CD4-positive, alpha-beta T cell treated with Interleukin-17A for 1 hour (primary cell): Measurements from ENCODE around the gene PUS1.

Experiments
- DNase-seq: peaks from one replicate; pipeline ENCODE4 v3.0.0-alpha.2; 2020

Gene PUS1

DNA sequence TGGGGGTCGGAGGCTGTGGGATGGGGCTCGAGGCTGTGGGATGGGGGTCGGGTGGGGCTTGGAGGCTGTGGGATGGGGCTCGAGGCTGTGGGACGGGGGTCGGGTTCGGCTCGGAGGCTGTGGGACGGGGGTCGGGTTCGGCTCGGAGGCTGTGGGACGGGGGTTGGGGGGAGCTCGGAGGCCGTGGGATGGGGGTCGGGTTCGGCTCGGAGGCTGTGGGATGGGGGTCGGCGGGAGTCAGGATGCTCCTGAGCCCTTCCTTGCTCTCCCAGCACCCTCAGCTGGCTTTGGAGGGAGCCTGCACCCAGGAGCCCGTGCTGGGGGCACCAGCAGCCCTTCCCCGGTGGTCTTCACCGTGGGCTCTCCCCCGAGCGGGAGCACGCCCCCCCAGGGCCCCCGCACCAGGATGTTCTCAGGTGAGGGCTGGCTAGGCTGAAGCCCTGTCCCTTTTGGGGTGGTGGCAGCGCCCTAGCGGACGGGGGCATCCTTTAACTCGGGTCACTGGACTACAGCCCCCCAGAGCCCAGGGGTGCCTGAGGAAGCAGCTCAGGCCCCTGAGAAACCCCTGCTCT is 11.9 kb upstream of the PUS1 start:
- no peak for DNase-seq

DNA sequence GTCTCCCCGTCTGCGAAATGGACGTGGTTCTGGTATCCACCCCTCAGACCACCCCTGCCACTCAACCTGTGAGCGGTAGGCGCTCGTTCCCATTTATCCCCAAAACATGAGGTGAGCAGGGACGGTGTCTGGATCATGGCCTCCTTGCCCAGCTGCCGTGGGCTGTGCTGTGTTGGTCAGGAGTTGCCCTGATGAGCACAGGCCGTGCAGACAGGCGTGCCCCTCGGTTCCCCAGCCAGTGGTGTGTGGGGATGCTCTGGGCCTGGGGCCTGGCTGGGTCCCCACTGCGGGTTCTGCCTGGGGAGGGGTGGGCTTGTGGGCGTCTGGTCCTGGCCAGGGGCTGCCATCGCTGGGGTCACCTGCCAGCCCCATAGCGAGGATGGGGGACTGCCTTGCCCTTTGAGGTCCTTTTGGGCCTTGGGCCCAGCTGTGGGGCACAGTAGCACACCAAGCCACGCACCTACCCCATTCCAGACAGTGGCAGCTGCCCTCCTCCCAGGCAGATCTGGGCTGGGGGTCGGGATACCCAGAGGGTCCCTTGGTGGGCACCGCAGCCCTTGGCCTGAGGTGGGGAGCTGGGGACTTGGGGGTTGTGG is 11.3 kb upstream of the PUS1 start:
- no peak for DNase-seq

- no peak for DNase-seq
These were observed 10.6 kb upstream of the PUS1 start for GRCh38 chr12:131918311-131919050.

GRCh38 chr12:131919051-131919347 is 10.1 kb upstream of the PUS1 start:
- DNase-seq: no peak

GRCh38 chr12:131919366-131920156 is 9.5 kb upstream of the PUS1 start:
- DNase-seq: no peak

DNA sequence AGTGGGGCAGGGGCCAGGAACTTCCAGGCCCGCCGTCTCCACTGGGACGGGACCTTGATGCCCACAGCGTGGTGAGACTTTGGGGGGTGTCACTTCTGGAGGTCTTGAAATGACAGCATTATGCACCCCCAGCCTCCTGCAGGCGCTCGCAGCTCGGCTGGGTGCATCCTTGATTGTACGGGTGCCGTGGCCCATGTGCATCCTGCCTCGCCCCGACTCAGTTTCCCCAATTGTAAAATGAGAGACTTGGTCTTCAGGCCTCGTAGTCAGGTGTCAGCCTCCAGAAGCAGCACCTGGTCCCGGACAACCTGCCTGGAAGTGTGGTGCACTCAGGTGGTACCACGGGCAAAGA is 8.9 kb upstream of the PUS1 start:
- no peak for DNase-seq

DNA sequence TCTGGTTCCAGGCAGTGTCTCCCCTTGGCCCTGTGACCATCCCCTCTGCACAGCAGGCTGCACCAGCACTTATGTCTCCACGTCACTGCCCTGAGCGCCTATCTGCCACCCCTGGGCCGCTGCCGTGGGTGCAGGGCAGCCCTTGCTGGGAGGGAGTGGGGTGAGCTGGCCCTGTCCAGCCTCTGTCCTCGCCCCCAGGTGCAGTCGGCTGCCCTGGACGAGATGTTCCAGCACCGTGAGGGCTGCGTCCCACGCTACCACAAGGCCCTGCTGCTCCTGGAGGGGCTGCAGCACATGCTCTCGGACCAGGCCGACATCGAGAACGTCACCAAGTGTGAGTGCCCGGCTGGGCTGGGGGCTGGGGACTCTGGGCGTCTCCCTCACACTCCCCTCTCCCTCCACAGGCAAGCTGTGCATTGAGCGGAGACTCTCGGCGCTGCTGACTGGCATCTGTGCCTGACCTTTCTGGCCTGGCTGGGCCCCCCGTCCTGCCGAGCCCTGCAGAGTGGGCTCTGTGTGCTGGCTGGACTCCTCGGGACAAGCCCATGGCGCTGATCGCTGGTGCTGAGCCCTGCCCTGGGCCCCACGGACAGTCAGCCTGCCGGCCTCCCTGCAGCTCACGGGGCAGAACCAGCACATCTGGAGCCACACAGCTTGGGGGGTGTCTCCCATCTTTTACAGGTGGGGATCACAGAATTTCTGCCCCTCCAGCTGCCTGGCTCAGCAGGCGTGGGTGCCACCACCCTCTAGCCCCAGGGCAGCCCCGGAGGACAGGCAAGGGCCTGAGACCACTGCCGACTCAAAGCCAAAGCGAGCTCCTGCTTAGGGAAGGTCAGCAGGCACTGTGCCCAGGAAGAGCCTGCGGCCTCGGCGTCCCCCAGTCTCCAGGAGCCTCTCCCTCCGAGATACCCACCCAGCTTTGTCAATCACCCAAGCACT is 7.9 kb upstream of the PUS1 start:
- DNase-seq: no peak

GRCh38 chr12:131921866-131922769 is 7.0 kb upstream of the PUS1 start:
- DNase-seq: no peak

- no peak for DNase-seq
These were observed 6.3 kb upstream of the PUS1 start for GRCh38 chr12:131922772-131923171.

DNA sequence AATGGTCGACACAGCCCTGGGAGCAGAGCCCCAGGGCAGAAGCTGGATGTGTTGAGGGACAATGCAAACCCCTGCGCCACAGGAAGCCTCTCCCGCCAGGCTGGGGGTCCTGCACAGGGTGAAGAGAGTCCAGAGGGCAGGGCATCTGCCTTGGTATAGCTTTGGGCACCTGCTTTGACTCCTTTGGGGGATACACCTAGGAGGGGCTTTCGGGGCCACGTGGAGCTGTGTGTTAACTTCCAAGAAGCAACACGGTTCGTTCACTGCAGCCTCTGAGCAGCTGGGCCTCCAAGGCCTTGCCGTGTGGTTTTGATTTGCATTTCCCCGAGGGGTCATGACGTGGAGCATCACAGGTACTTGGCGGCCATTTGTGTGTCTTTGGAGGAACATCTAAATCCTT is 5.8 kb upstream of the PUS1 start:
- no peak for DNase-seq

- DNase-seq: no peak
These were observed 1.7 kb upstream of the PUS1 start for GRCh38 chr12:131927110-131928079.

- DNase-seq: no peak
These were observed 881 bp upstream of the PUS1 start for GRCh38 chr12:131928080-131928710.

- DNase-seq: peak; percentile 33
These were observed 743 bp downstream of the PUS1 start for GRCh38 chr12:131929581-131930456.

- no peak for DNase-seq
These were observed 1.4 kb downstream of the PUS1 start for GRCh38 chr12:131930510-131930909.

- DNase-seq: no peak
These were observed 4.3 kb downstream of the PUS1 start for GRCh38 chr12:131933387-131933786.

- DNase-seq: no peak
These were observed 5.5 kb downstream of the PUS1 start for GRCh38 chr12:131934535-131934934.

DNA sequence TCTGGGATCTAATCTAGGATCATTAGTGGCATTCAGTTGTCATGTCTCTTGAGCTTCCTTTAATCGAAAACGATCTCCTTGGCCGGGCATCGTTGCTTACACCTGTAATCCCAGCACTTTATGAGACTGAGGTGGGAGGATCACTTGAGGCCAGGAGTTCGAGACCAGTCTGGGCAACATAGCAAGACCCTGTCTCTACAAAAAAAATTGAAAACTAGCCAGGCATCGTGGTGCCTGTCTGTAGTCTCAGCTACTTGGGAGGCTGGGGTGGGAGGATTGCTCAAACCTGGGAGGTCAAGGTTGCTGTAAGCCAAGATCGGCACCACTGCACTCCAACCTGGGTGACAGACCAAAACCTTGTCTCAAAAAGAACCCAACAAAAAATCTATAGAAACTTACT is 9.0 kb downstream of the PUS1 start:
- DNase-seq: no peak

- no peak for DNase-seq
These were observed 9.9 kb downstream of the PUS1 start for GRCh38 chr12:131939007-131939406.

GRCh38 chr12:131940141-131940547 is 11.1 kb downstream of the PUS1 start:
- no peak for DNase-seq
